Bone marrow (tissue), 2 donors: ENCODE results near the gene RLN1.
"Not testable (repeated sequence)": the region's sequence is repeated elsewhere in the genome, so short reads cannot be mapped to it uniquely, and the experiment has no call there.

ENCODE experiments used
- DNase-seq, 2 donors: peaks; one replicate each; lab custom pipeline; 2025; lab: John Stamatoyannopoulos, UW

Gene RLN1, protein sequence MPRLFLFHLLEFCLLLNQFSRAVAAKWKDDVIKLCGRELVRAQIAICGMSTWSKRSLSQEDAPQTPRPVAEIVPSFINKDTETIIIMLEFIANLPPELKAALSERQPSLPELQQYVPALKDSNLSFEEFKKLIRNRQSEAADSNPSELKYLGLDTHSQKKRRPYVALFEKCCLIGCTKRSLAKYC

DNA sequence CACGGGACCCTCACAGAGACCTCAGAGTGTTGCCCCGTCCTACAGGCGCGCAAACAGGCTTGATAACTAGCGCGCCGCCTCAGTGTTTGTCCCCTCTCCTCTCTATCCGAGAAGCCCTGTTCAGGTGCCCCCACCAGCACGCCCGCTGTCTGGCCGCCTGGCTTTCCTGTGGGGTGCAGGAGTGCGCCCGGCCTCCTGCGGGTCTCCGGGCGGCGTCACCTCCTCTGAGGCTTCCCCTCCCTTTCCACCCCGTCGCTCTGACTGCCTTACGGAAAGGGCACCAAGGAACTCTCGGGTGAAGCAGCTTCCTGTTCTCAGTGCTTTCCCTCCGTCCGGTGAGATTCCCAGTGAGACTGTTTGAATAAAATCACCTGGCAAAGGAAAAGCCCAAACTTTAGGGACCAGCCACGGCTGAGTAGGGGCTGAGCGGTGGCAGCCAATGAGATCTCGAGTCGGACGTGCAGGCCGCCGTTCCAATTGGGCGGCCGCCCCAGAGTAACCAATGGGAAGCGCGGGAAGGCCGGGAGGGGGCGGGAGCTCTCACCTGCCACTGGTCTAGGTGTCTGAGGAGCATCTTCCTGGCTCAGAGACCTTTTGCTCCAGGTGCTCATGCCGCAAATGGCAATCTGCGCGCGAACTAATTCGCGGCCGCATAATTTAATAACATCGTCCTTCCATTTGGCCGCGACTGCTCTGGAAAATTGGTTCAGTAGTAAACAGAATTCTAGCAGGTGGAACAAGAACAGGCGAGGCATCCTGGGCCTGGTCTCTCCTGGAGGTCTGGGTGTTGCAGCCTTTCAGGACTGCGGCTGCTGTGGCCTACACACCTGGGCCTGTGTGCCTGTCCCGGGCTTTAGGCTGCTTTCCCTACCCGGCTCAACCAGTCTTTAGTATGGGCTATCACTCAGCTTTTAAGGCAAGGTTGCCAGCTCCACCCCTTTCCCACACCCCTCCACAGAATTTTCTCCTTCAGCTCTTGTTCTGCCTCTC is at the start of gene RLN1:
Gene RLN1, minus strand, starts transcription at position 885 of the 990 bp plus-strand sequence. Its CDS starts 130 bp downstream, at position 755.
- DNase-seq: not testable (repeated sequence)

DNA sequence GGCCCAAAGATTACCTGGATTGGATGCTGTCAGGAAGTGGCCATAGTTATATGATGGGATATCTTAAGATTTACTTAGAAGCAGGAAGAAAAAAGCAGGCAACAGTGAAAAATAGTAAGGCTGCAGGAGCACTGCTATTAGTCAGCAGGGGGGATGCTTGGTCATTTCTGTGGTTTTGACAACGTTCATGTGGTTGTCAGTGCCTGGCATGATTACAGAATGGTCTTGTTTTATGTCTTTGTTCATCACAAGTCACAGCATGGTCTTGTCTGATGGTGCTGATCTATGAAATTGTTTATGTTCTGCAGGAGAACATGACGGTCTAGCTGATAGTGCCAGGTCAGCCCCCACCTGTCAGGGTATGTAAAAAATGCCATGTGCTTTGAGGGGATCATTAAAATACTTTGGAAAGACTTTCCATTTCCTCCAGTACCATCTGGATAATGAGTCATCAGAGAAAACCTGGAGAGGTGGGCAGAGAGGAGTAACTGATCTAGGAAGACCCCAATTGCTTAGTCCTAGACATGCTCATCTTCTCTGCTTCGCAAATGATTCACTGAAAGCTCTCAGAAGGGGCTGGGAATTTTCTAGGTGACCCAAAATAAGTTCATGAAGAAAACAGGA is 49.5 kb upstream of the RLN1 start:
- DNase-seq: peak in 1 of 2 donors; percentile 35

DNA sequence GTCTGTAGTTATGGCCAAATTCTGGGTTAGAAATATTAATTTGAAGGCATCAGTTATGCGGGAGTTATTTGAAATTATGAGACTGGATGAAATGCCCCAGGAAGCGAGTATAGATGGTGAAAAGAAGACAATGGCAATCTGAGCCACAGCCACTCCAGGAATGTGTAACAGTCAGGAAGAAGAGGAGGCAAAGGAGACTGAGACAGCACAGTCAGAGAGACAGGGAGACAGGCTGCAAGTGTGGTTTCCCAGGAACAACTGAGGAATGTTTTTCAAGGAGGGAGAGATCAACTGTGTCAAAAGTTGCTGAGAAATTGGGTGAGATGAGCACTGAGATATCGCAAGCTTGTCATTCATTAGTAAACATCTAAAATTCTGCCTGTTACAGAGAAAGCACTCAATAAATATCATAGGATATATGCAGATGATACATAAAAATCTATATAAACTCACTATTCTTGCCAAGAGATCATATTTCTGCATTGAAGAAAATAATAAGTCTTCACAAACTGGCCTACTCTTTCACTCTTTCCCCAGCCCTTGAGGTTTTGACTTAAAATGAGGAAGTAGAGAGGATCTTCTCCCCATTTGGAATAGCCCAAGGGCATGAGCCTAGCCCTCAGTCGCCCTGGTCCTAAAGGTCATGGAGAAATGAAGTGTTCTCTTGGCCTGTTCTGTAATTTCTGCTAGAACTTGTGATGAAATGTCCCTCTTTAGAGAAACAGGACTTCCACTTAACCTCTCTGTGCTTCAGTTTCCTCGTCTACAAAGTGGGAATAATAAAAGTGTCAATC is 48.5 kb upstream of the RLN1 start:
- peak in 1 of 2 donors; percentile 5 for DNase-seq

- no peak for DNase-seq
Measured at GRCh38 chr9:5384436-5384835, 44.8 kb upstream of the RLN1 start.

DNA sequence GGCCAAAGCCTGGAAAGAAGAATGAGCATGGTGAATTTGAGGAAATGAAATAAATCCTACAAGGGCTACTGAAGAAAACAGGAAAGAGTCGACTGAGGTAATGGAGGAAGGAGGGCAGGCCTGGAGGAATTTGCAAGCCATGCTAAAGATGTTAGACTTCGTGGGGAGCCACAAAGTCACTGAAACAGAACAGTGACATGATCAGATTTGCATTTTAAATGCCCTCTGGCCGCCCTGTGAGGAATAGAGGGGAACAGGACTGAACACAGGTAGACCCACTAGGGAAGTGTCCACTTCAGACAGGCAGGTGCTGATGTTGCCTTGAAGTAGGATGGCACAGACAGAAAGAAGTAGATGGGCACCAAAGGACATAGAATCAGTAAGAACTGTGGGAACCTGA is 42.8 kb upstream of the RLN1 start:
- no peak for DNase-seq

- no peak for DNase-seq
Measured at GRCh38 chr9:5375790-5376477, 36.3 kb upstream of the RLN1 start.

GRCh38 chr9:5375091-5375490 is 35.4 kb upstream of the RLN1 start:
- no peak for DNase-seq

- DNase-seq: no peak
Measured at GRCh38 chr9:5364294-5365024, 24.8 kb upstream of the RLN1 start.

- DNase-seq: no peak
Measured at GRCh38 chr9:5361326-5362010, 21.8 kb upstream of the RLN1 start.

DNA sequence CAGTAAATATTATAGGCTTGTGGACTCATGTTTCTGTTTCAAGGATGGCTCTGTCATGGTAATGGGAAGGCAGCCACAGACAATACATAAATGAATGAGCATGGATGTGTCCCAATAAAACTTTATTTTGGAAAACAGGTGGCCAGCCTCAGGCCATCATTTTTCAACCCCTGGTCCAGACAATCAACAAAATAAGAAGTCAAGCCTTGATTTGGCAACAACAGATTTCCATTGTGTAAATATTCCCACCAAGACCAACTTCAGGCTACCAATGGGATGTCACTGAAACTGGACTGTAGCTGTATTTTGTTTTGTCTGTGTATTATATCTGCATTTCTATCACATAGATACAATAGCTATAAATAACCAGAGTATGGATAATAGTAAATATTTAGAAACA is 20.7 kb upstream of the RLN1 start:
- DNase-seq: no peak

GRCh38 chr9:5357431-5358105 is 17.9 kb upstream of the RLN1 start:
- DNase-seq: no peak

DNA sequence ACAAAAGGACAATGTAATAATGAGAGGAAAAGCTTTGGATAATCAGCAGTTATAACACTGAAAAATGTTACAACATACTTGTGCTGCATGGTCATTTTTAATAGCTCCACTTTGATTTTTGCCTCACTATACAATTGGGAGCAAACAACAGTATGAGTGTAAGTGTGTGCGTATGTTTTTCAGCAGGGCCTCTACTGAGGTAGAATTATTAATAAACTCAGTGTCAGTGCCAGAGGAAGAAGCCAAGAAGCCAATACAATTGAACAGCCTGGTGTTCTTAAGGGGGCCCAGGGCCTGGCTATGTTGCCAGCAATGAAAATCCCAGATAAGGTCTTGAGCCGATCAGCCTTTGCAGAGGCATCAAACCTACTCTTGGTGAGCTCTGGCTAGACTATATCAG is 16.1 kb upstream of the RLN1 start:
- DNase-seq: no peak

- no peak for DNase-seq
Measured at GRCh38 chr9:5355226-5355625, 15.6 kb upstream of the RLN1 start.

GRCh38 chr9:5354184-5354583 is 14.5 kb upstream of the RLN1 start:
- no peak for DNase-seq

- no peak for DNase-seq
Measured at GRCh38 chr9:5352637-5353248, 13.1 kb upstream of the RLN1 start.

DNA sequence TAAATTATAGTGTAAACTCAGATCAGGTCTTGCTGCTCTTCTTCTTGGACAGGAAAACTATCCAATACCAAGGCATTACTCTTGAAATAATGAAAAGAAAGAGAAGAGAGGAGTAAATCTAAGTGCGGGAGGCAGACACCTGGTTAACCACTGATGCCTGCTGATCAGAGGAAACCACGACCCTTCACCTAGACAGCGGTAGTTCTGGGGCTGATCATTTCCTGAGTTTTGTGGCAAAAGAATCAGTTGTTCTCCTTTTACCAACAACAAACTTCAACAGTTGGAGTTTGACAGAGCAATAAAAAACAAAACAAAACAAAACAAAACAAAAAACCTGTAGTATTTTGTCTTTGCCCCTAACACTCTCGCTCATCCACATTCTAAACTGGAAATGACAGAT is 3.0 kb downstream of the RLN1 start:
- no peak for DNase-seq

GRCh38 chr9:5331276-5331675 is 8.4 kb downstream of the RLN1 start:
- DNase-seq: not testable (repeated sequence)

DNA sequence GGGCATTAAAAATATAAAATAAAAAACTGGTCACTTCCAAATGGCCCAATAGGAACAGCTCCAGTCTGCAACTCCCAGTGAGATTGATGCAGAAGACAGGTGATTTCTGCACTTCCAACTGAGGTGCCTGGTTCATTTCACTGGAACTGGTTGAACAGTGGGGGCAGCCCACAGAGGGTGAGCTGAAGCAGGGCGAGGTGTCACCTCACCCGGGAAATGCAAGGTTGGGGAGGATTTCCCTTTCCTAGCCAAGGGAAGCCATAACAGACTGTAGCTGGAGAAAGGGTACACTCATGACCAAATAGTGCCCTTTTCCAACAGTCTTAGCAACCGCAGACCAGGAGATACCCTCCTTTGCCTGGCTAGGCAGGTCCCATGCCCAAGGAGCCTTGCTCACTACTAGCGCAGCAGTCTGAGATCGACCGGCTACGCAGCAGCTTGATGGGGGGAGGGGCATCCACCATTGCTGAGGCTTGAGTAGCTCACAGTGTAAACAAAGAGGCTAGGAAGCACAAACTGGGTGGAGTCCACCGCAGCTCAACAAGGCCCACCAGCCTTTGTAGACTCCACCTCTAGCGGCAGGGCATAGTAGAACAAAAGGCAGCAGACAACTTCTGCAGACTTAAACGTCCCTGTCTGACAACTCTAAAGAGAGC is 12.7 kb downstream of the RLN1 start:
- no peak for DNase-seq

DNA sequence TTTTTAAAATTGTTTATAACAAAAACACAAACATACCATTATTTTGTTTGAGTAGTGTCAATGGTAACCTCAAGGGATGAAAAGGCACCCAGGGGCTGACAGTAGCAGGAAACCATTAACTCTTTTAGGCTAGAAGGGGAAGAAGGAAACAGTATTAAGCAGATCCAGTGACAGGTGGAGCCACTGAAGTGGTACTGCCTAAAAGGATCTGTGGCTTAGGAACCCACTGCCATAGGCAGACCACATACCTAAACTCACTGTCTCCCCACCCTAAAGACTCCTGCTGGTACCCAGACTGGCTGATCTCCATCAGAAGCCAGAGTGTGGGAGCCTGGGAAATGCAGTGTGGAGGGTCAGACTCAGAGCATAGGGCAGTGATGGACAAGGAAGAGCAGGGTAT is 13.5 kb downstream of the RLN1 start:
- no peak for DNase-seq
